ENCODE data around the gene RTP5. TPM values are rescaled to one million over a fixed set of nuclear protein-coding genes. Genes with fewer than 3 reads are reported as not detected.

Gene RTP5
- total and polyA plus RNA-seq, 2 experiments from 2014 or later: not detected

- H3K4me3 ChIP-seq: no peak overlapping the region
- no peaks in the 10 kb centered on the region for H4K20me1 ChIP-seq (ENCODE audit: insufficient read depth, poor library complexity, severe bottlenecking)
- no peak overlapping the region for H2AFZ ChIP-seq
- no peak for TF ChIP-seq CTCF (IDR thresholded peaks at IDR 0.05; ENCODE audit: poor library complexity)
- peaks cover 5% of the 10 kb centered on the region for H3K4me1 ChIP-seq (ENCODE audit: insufficient read depth)
- no peaks in the 10 kb centered on the region for H3K36me3 ChIP-seq (replicated peaks; ENCODE audit: insufficient read depth, low read depth)
- H3K27me3 ChIP-seq: no peaks in the 10 kb centered on the region
- WGBS (ENCODE audit: low lambda C conversion rate, missing lambda C conversion rate): 34% methylated on average over 8 of the region's 31 CpGs
- no peak overlapping the region for H3K4me2 ChIP-seq
- no peaks in the 10 kb centered on the region for H3K9me3 ChIP-seq (ENCODE audit: low read depth)
- H3K27ac ChIP-seq: no peak overlapping the region
- no peaks in the 10 kb centered on the region for H3K9me2 ChIP-seq (replicated peaks; ENCODE audit: insufficient read depth)
- H3K79me2 ChIP-seq: no peaks in the 10 kb centered on the region
- no peak for DNase-seq (ENCODE audit: low spot score)
Measured at GRCh38 chr2:241865957-241866789, 3.4 kb upstream of the RTP5 start.

- no peak for TF ChIP-seq EZH2phosphoT487 (IDR thresholded peaks at IDR 0.05; ENCODE audit: low read depth, severe bottlenecking, unreplicated experiment)
- peaks cover 5% of the 10 kb centered on the region for H3K4me1 ChIP-seq (ENCODE audit: insufficient read depth)
- H3K9me3 ChIP-seq (ENCODE audit: low read depth): no peaks in the 10 kb centered on the region
- H2AFZ ChIP-seq: no peak overlapping the region
- no peaks in the 10 kb centered on the region for H3K9me2 ChIP-seq (replicated peaks; ENCODE audit: insufficient read depth)
- no peaks in the 10 kb centered on the region for H3K36me3 ChIP-seq (replicated peaks; ENCODE audit: insufficient read depth, low read depth)
- no peak overlapping the region for H3K27ac ChIP-seq
- no peaks in the 10 kb centered on the region for H4K20me1 ChIP-seq (ENCODE audit: insufficient read depth, poor library complexity, severe bottlenecking)
- H3K27me3 ChIP-seq: no peaks in the 10 kb centered on the region
- H3K4me2 ChIP-seq: no peak overlapping the region
- H3K4me3 ChIP-seq: no peak overlapping the region
- no peak for DNase-seq (ENCODE audit: low spot score)
- 76% methylated on average over 33 of the region's 33 CpGs for whole genome bisulfite sequencing (ENCODE audit: low lambda C conversion rate, missing lambda C conversion rate)
- H3K79me2 ChIP-seq: no peaks in the 10 kb centered on the region
Measured at GRCh38 chr2:241866790-241867645, 2.5 kb upstream of the RTP5 start.

GRCh38 chr2:241867776-241868420, 1.6 kb upstream of the RTP5 start:
- no peak overlapping the region for H3K4me2 ChIP-seq
- TF ChIP-seq EZH2 (IDR thresholded peaks at IDR 0.05; ENCODE audit: borderline replicate concordance) (no peak), CTCF (IDR thresholded peaks at IDR 0.05; ENCODE audit: poor library complexity) (no peak), EZH2phosphoT487 (IDR thresholded peaks at IDR 0.05; ENCODE audit: low read depth, severe bottlenecking, unreplicated experiment) (no peak)
- no peak overlapping the region for H2AFZ ChIP-seq
- no peaks in the 10 kb centered on the region for H3K36me3 ChIP-seq (replicated peaks; ENCODE audit: insufficient read depth, low read depth)
- H3K4me1 ChIP-seq (ENCODE audit: insufficient read depth): peaks cover 5% of the 10 kb centered on the region
- H3K27me3 ChIP-seq: no peaks in the 10 kb centered on the region
- DNase-seq (ENCODE audit: low spot score): no peak
- no peak overlapping the region for H3K27ac ChIP-seq
- H3K79me2 ChIP-seq: no peaks in the 10 kb centered on the region
- WGBS (ENCODE audit: low lambda C conversion rate, missing lambda C conversion rate): 81% methylated on average over 19 of the region's 19 CpGs
- H3K9me2 ChIP-seq (replicated peaks; ENCODE audit: insufficient read depth): no peaks in the 10 kb centered on the region
- H3K4me3 ChIP-seq: no peak overlapping the region
- H4K20me1 ChIP-seq (ENCODE audit: insufficient read depth, poor library complexity, severe bottlenecking): no peaks in the 10 kb centered on the region
- no peaks in the 10 kb centered on the region for H3K9me3 ChIP-seq (ENCODE audit: low read depth)
